HEK293 (cell line): Measurements from ENCODE around the gene PWWP2A.
A peak's percentile ranks its signal among the peaks of the same experiment; 100 is the strongest.

Experiments
- CTCF ChIA-PET: fragments of 350-600 bp; formaldehyde crosslinking; extraction: SDS; loops from one replicate; lab custom pipeline; 2021; ENCODE audit warnings: antibody characterized with exemption; lab: Yijun Ruan, JAX
- POLR2A ChIA-PET: fragments of 300-600 bp; formaldehyde crosslinking; extraction: SDS; loops from one replicate; lab custom pipeline; 2020; ENCODE audit warnings: antibody characterized with exemption, inconsistent platforms; lab: Yijun Ruan, JAX
- H3K27ac ChIP-seq: fragments of 200-500 bp; sonication (Bioruptor generic); 2 replicates; pipeline ENCODE4 v1.5.1; 2014; ENCODE audit warnings: low read depth, low read length, control low read depth, inconsistent platforms; ENCODE audit errors: extremely low read depth
- H3K36me3 ChIP-seq, 2 experiments: fragments of 200-500 bp in 1 of 2; sonication (Bioruptor generic) in 1 of 2; 1 replicate in 1 of 2; 2 replicates in 1 of 2; pipeline ENCODE4 v1.5.1; 2014 to 2017; ENCODE audit warnings: inconsistent platforms in 2 of 2, low read length in 2 of 2; ENCODE audit not compliant: control insufficient read depth in 2 of 2, insufficient read depth in 1 of 2
- H3K4me1 ChIP-seq: fragments of 200-500 bp; sonication (Bioruptor generic); 2 replicates; pipeline ENCODE4 v1.5.1; 2014; ENCODE audit warnings: mild to moderate bottlenecking, low read length, inconsistent platforms; ENCODE audit not compliant: control insufficient read depth, insufficient read depth
- H3K4me3 ChIP-seq: 2 replicates; pipeline ENCODE4 v1.5.1; 2011; ENCODE audit warnings: low read depth, mild to moderate bottlenecking, control low read depth, low read length, moderate library complexity
- H3K9me3 ChIP-seq: fragments of 200-500 bp; sonication (Bioruptor generic); 2 replicates; pipeline ENCODE4 v1.5.1; 2014; ENCODE audit warnings: low read depth, low read length, inconsistent platforms; ENCODE audit not compliant: control insufficient read depth, insufficient read depth
- ATF2 ChIP-seq: fragments of 450-650 bp; formaldehyde crosslinking; IDR thresholded peaks from 2 replicates; pipeline ENCODE4 v1.5.1; 2016; ENCODE audit warnings: missing biosample characterization, missing genetic modification characterization, low read depth
- KLF10 ChIP-seq: fragments of 450-650 bp; IDR thresholded peaks from 2 replicates; pipeline ENCODE4 v1.5.1; 2018; ENCODE audit warnings: missing biosample characterization, mild to moderate bottlenecking, missing genetic modification characterization
- MEIS1 ChIP-seq: sonication (generic); formaldehyde crosslinking; IDR thresholded peaks from 2 replicates; pipeline ENCODE4 v1.8.1; 2022; ENCODE audit warnings: missing genetic modification reagents, mild to moderate bottlenecking, borderline replicate concordance
- PRDM2 ChIP-seq: fragments of 450-650 bp; formaldehyde crosslinking; IDR thresholded peaks from 2 replicates; pipeline ENCODE4 v1.5.1; 2016; ENCODE audit warnings: missing biosample characterization, missing genetic modification characterization, borderline replicate concordance
- PRDM4 ChIP-seq: fragments of 450-650 bp; formaldehyde crosslinking; IDR thresholded peaks from 2 replicates; pipeline ENCODE4 v1.5.1; 2017; ENCODE audit warnings: missing biosample characterization, missing genetic modification characterization
- SP7 ChIP-seq: fragments of 450-650 bp; formaldehyde crosslinking; IDR thresholded peaks from 2 replicates; pipeline ENCODE4 v1.5.1; 2016; ENCODE audit warnings: missing biosample characterization, missing genetic modification characterization
- YY2 ChIP-seq: fragments of 450-650 bp; formaldehyde crosslinking; IDR thresholded peaks from 2 replicates; pipeline ENCODE4 v1.5.1; 2016; ENCODE audit warnings: missing biosample characterization, missing genetic modification characterization
- ZNF248 ChIP-seq: fragments of 450-650 bp; formaldehyde crosslinking; IDR thresholded peaks from 2 replicates; pipeline ENCODE4 v1.5.1; 2017; ENCODE audit warnings: missing biosample characterization, missing genetic modification characterization
- ZNF274 ChIP-seq, 2 experiments: fragments of 200-500 bp in 1 of 2; fragments of 450-650 bp in 1 of 2; sonication (Bioruptor generic) in 1 of 2; formaldehyde crosslinking in 1 of 2; IDR thresholded peaks; 2 replicates each; pipeline versions ENCODE4 v1.5.1 to v1.6.1; 2014 to 2016; ENCODE audit warnings: borderline replicate concordance in 1 of 2, inconsistent platforms in 1 of 2, low read length in 1 of 2, missing biosample characterization in 1 of 2, missing genetic modification characterization in 1 of 2
- ZNF324 ChIP-seq: fragments of 450-650 bp; formaldehyde crosslinking; IDR thresholded peaks from 2 replicates; pipeline ENCODE4 v1.5.1; 2016; ENCODE audit warnings: missing biosample characterization, missing genetic modification characterization
- ZNF391 ChIP-seq: fragments of 450-650 bp; formaldehyde crosslinking; IDR thresholded peaks from 2 replicates; pipeline ENCODE4 v1.5.1; 2016; ENCODE audit warnings: low read depth, missing biosample characterization, missing genetic modification characterization, borderline replicate concordance
- ZNF544 ChIP-seq: fragments of 450-650 bp; formaldehyde crosslinking; IDR thresholded peaks from 2 replicates; pipeline ENCODE4 v1.5.0; 2017; ENCODE audit warnings: missing biosample characterization, missing genetic modification characterization
- ZNF600 ChIP-seq: fragments of 450-650 bp; formaldehyde crosslinking; IDR thresholded peaks from 2 replicates; pipeline ENCODE4 v1.5.1; 2016; ENCODE audit warnings: missing biosample characterization, missing genetic modification characterization
- ZNF626 ChIP-seq: fragments of 450-650 bp; sonication (Bioruptor Pico); formaldehyde crosslinking; IDR thresholded peaks from 2 replicates; pipeline ENCODE4 v1.5.1; 2018; ENCODE audit warnings: missing biosample characterization, missing genetic modification characterization, inconsistent platforms
- ZNF791 ChIP-seq: fragments of 450-650 bp; formaldehyde crosslinking; IDR thresholded peaks from 2 replicates; pipeline ENCODE4 v1.5.1; 2016; ENCODE audit warnings: missing biosample characterization, missing genetic modification characterization
- ZNF792 ChIP-seq: fragments of 450-650 bp; formaldehyde crosslinking; IDR thresholded peaks from 2 replicates; pipeline ENCODE4 v1.5.1; 2016; ENCODE audit warnings: missing biosample characterization, missing genetic modification characterization

Gene PWWP2A

DNA sequence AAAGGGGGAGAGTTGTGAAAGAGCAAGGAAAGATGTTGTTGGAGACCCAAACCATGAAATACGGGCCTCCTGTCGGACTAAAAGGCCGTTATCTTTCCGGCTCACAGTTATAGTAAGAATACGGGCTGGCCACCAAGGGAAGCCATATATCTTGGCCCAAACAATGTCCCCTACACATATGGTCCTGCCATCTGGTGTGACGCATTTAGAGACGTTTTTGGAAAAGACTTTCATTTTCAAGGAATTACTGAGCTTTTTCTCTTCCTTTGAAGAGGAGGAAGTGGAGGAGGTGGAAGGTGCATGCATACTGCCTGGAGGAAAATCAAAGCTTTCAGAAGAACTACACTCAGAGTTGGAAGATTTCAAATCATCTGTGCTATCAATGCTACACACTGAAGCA lies 26.7 kb downstream of the PWWP2A start (continued):
- TF ChIP-seq PRDM4 (no peak), SP7 (tag by site-specific recombination) (no peak), ZNF544 (tag by site-specific recombination) (no peak), PRDM2 (no peak), YY2 (tag by site-specific recombination) (no peak), MEIS1 (CRISPR knock-in tag) (no peak), ZNF274 (IDR thresholded peaks at IDR 0.05; ENCODE audit: low read length) (no peak), ZNF274 (tag by site-specific recombination; IDR thresholded peaks at IDR 0.05; ENCODE audit: borderline replicate concordance) (no peak), ZNF791 (tag by site-specific recombination) (no peak), ZNF626 (no peak), ATF2 (tag by site-specific recombination) (no peak)

DNA sequence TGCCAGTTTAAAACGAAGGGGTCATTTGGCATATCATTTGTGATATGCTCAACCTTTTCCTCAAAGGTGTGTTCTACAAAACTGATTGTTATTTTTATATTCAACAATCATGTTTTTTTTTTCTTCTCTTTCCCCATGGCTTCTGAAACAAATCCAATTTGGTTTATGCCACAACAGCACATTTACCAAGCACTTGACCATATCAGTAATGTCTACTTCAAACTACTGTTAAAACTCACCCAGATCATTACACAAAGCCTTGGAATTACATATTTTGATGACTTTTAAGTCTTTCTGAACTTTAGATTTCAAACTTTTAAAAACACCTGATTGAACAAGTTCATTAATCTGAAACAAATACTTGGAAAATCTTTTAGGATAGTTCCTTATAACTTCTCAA lies 29.2 kb downstream of the PWWP2A start:
- Histone ChIP-seq H3K36me3 (peaks cover 6 to 20% of the 10 kb centered on the region in 2 experiments; a peak in 2 of 3 replicates), H3K4me1 (no peaks in the 10 kb centered on the region), H3K27ac (no peak overlapping the region), H3K9me3 (no peaks in the 10 kb centered on the region)
- CTCF ChIA-PET = interaction anchor here (0.8 to 1.3 kb wide), 2 partner anchors 9 to 86 kb away, joined by 3 to 6 read pairs; no protein-coding TSS in a partner anchor
- TF ChIP-seq ZNF600 = 0 out of 2 replicates have a peak, but pooled peaks have one; percentile 17
- TF ChIP-seq ZNF324 (tag by site-specific recombination) = no peak
- TF ChIP-seq, all 188 proteins: peak for 1
- POLR2A ChIA-PET = no interaction called here
- no peak overlapping the region for H3K4me3 ChIP-seq

GRCh38 chr5:160089531-160089930 lies 29.7 kb downstream of the PWWP2A start:
- H3K9me3 ChIP-seq = no peaks in the 10 kb centered on the region

More at GRCh38 chr5:160089531-160089930, 29.7 kb downstream of the PWWP2A start:
- POLR2A ChIA-PET = no interaction called here
- Histone ChIP-seq H3K36me3 (peaks cover 6 to 20% of the 10 kb centered on the region in 2 experiments; a peak in 2 of 3 replicates), H3K4me1 (no peaks in the 10 kb centered on the region)
- no peak for TF ChIP-seq MEIS1 (CRISPR knock-in tag)
- no peak for TF ChIP-seq ZNF391 (tag by site-specific recombination)
- no peak for TF ChIP-seq KLF10
- TF ChIP-seq ZNF792 (tag by site-specific recombination) = no peak
- TF ChIP-seq ZNF248 = no peak
- TF ChIP-seq, all 188 proteins: peak for 0
- H3K27ac ChIP-seq = no peak overlapping the region
- H3K4me3 ChIP-seq = no peak overlapping the region
- CTCF ChIA-PET = interaction anchor here (0.8 to 1.3 kb wide), 2 partner anchors 9 to 87 kb away, joined by 3 to 6 read pairs; no protein-coding TSS in a partner anchor
